ENCODE data around the gene PIGL.

Gene PIGL

DNA sequence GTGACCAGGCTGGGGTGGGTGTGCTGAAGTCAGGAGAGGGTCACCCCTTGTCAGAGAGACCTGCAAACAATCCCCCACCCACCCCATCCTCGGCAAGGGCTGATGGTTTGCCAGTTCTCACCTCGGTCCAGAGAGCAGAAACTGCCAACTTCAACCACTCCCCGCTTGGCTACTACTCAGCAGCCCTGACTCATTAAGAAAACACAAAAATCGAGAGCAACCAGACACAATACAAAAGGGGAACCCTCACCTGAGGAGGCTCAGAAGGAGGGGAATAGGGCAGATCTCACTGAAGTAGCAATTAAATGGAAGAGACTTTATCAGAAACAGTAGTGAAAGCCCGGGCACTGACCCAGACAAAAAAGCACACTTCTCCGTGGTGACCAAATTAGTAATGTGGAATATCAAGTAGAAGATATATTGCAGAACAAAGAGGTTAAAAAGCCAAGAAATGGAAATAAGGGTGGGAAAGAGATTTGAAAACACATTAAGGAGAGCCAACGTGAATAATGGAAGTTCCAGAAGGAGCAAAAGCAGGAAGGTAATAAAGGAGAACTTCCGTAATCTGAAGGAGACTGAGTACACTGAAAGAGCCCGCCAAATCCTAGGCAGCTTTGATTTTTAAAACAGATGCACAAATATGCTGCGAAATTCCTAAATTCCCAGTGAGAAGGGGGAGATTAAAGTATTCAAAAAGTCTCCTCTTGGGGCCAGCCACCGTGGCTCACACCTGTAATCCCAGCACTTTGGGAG is 112.7 kb downstream of the PIGL start:
- 0 out of 2 replicates have a peak, but pooled peaks cover 2% of the 10 kb centered on the region for H3F3A ChIP-seq (ENCODE audit: low read depth)
- H3K9me2 ChIP-seq (replicated peaks; ENCODE audit: low read depth, low read length), result no peaks in the 10 kb centered on the region
- peaks cover 12% of the 10 kb centered on the region; the same call in 1 of the 2 replicates for H3K36me3 ChIP-seq (ENCODE audit: insufficient read depth, low read length)
- H3K79me2 ChIP-seq (ENCODE audit: insufficient read depth, low read length), result no peaks in the 10 kb centered on the region
- no peak overlapping the region for H3K9ac ChIP-seq (ENCODE audit: low read depth, low read length, poor library complexity, severe bottlenecking)
- H3K4me2 ChIP-seq (ENCODE audit: low read depth, low read length, poor library complexity, severe bottlenecking), result no peak overlapping the region
- H2AFZ ChIP-seq (ENCODE audit: low read length), result no peak overlapping the region
- no peak overlapping the region for H3K4me3 ChIP-seq (ENCODE audit: low read length, poor library complexity, severe bottlenecking)
- TF ChIP-seq, protein P1, sequence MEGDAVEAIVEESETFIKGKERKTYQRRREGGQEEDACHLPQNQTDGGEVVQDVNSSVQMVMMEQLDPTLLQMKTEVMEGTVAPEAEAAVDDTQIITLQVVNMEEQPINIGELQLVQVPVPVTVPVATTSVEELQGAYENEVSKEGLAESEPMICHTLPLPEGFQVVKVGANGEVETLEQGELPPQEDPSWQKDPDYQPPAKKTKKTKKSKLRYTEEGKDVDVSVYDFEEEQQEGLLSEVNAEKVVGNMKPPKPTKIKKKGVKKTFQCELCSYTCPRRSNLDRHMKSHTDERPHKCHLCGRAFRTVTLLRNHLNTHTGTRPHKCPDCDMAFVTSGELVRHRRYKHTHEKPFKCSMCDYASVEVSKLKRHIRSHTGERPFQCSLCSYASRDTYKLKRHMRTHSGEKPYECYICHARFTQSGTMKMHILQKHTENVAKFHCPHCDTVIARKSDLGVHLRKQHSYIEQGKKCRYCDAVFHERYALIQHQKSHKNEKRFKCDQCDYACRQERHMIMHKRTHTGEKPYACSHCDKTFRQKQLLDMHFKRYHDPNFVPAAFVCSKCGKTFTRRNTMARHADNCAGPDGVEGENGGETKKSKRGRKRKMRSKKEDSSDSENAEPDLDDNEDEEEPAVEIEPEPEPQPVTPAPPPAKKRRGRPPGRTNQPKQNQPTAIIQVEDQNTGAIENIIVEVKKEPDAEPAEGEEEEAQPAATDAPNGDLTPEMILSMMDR (conservative IDR thresholded peaks at IDR 0.05; ENCODE audit: low read length), result no peak
- no peak for TF ChIP-seq EZH2phosphoT487 (IDR thresholded peaks at IDR 0.05; ENCODE audit: borderline replicate concordance)
- no peaks in the 10 kb centered on the region for H4K20me1 ChIP-seq (ENCODE audit: insufficient read depth, low read length, poor library complexity, severe bottlenecking)
- H3K9me3 ChIP-seq (ENCODE audit: insufficient read depth, low read depth, low read length), result no peaks in the 10 kb centered on the region
- H3K27me3 ChIP-seq (ENCODE audit: insufficient read depth, low read length, poor library complexity, severe bottlenecking), result no peaks in the 10 kb centered on the region
- H3K4me1 ChIP-seq (ENCODE audit: insufficient read depth, low read length, poor library complexity, severe bottlenecking), result no peaks in the 10 kb centered on the region

DNA sequence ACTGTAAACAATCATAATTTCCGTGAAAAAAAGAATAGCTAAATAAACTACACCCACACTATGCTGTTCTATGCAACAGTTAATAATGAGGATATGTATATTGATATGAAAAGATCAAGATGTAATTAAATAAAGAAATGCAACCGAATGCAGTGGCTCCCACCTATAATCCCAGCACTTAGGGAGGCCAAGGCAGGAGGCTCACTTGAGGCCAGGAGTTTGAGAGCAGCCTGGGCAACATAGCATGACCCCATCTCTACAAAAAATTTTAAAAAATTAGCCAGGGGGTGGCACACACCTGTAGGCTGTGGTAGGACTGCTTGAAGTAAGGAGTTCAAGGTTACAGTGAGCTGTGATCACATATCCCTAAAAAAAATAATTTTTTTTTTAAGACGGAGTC is 121.4 kb downstream of the PIGL start:
- TF ChIP-seq, protein P1 (conservative IDR thresholded peaks at IDR 0.05; ENCODE audit: low read length), result no peak
- no peak for TF ChIP-seq EZH2phosphoT487 (IDR thresholded peaks at IDR 0.05; ENCODE audit: borderline replicate concordance)
- no peaks in the 10 kb centered on the region for H4K20me1 ChIP-seq (ENCODE audit: insufficient read depth, low read length, poor library complexity, severe bottlenecking)
- no peaks in the 10 kb centered on the region; the same call in 1 of the 2 replicates for H3F3A ChIP-seq (ENCODE audit: low read depth)
- H3K36me3 ChIP-seq (ENCODE audit: insufficient read depth, low read length), result peaks cover 11% of the 10 kb centered on the region; the same call in 1 of the 2 replicates
- H3K79me2 ChIP-seq (ENCODE audit: insufficient read depth, low read length), result no peaks in the 10 kb centered on the region
- H3K27me3 ChIP-seq (ENCODE audit: insufficient read depth, low read length, poor library complexity, severe bottlenecking), result no peaks in the 10 kb centered on the region
- H3K9me2 ChIP-seq (replicated peaks; ENCODE audit: low read depth, low read length), result no peaks in the 10 kb centered on the region
- H3K4me3 ChIP-seq (ENCODE audit: low read length, poor library complexity, severe bottlenecking), result no peak overlapping the region
- H3K4me1 ChIP-seq (ENCODE audit: insufficient read depth, low read length, poor library complexity, severe bottlenecking), result no peaks in the 10 kb centered on the region
- H3K9ac ChIP-seq (ENCODE audit: low read depth, low read length, poor library complexity, severe bottlenecking), result no peak overlapping the region
- H2AFZ ChIP-seq (ENCODE audit: low read length), result no peak overlapping the region
- no peaks in the 10 kb centered on the region for H3K9me3 ChIP-seq (ENCODE audit: insufficient read depth, low read depth, low read length)
- no peak overlapping the region for H3K4me2 ChIP-seq (ENCODE audit: low read depth, low read length, poor library complexity, severe bottlenecking)

DNA sequence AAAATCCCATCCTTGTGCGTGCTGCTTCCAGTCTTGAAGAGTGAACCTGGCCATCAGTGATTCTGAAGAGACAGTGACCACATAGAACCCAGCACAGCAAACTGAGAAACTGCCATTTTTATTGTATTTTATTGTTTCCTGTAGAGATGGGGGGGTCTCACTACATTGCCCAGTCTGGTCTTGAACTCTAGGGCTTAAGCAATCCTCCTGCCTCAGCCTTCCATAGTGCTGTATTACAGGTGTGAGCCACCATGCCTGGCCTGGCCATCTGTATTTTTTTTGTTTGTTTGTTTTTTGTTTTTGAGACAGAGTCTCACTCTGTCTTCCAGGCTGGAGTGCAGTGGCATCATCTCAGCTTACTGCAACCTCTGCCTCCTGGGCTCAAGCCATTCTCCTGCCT is 122.4 kb downstream of the PIGL start:
- no peaks in the 10 kb centered on the region for H3K4me1 ChIP-seq (ENCODE audit: insufficient read depth, low read length, poor library complexity, severe bottlenecking)
- no peaks in the 10 kb centered on the region for H3K27me3 ChIP-seq (ENCODE audit: insufficient read depth, low read length, poor library complexity, severe bottlenecking)
- H3K9me2 ChIP-seq (replicated peaks; ENCODE audit: low read depth, low read length), result no peaks in the 10 kb centered on the region
- peaks cover 18% of the 10 kb centered on the region; the same call in 1 of the 2 replicates for H3K36me3 ChIP-seq (ENCODE audit: insufficient read depth, low read length)
- no peak overlapping the region for H3K9ac ChIP-seq (ENCODE audit: low read depth, low read length, poor library complexity, severe bottlenecking)
- TF ChIP-seq, protein P1 (conservative IDR thresholded peaks at IDR 0.05; ENCODE audit: low read length), result no peak
- no peak for TF ChIP-seq EZH2phosphoT487 (IDR thresholded peaks at IDR 0.05; ENCODE audit: borderline replicate concordance)
- H3K9me3 ChIP-seq (ENCODE audit: insufficient read depth, low read depth, low read length), result no peaks in the 10 kb centered on the region
- no peaks in the 10 kb centered on the region for H4K20me1 ChIP-seq (ENCODE audit: insufficient read depth, low read length, poor library complexity, severe bottlenecking)
- no peak overlapping the region for H2AFZ ChIP-seq (ENCODE audit: low read length)
- no peaks in the 10 kb centered on the region for H3K79me2 ChIP-seq (ENCODE audit: insufficient read depth, low read length)
- H3K4me2 ChIP-seq (ENCODE audit: low read depth, low read length, poor library complexity, severe bottlenecking), result no peak overlapping the region
- no peaks in the 10 kb centered on the region; the same call in 1 of the 2 replicates for H3F3A ChIP-seq (ENCODE audit: low read depth)
- H3K4me3 ChIP-seq (ENCODE audit: low read length, poor library complexity, severe bottlenecking), result no peak overlapping the region
